Right lobe of liver (tissue), 6 donors: ENCODE results near the gene AXIN1. TPM values are rescaled to one million over a fixed set of nuclear protein-coding genes. Genes with fewer than 3 reads are reported as not detected.

Experiments
- ATAC-seq, 4 donors: fragments of 200-7000 bp; cut with Tn5 transposase; one replicate each; pipeline ENCODE4 v1.9.1; 2020; ENCODE audit warnings: mild to moderate bottlenecking in 4 of 4, moderate library complexity in 4 of 4
- DNase-seq, 3 donors: peaks; one replicate each; pipeline ENCODE4 v3.0.0-alpha.2; 2020
- H3K27ac ChIP-seq, 3 donors: fragments of 200-600 bp; one replicate each; pipeline ENCODE4 v1.8.0; 2022
- H3K27me3 ChIP-seq, 2 donors: fragments of 200-600 bp; one replicate each; pipeline ENCODE4 v1.8.0; 2022
- H3K36me3 ChIP-seq, 4 donors: fragments of 200-600 bp; sonication (generic) in 1 of 4; one replicate each; pipeline versions ENCODE4 v1.5.1 to v1.8.0; 2017 to 2022; ENCODE audit warnings: control low read depth in 1 of 4
- H3K4me1 ChIP-seq, 4 donors: fragments of 200-600 bp; sonication (generic) in 1 of 4; one replicate each; pipeline versions ENCODE4 v1.5.1 to v1.8.0; 2017 to 2022; ENCODE audit warnings: control low read depth in 1 of 4
- H3K4me3 ChIP-seq, 3 donors: fragments of 200-600 bp; one replicate each; pipeline ENCODE4 v1.8.0; 2022
- H3K9me3 ChIP-seq, 4 donors: fragments of 200-600 bp; sonication (generic) in 1 of 4; one replicate each; pipeline versions ENCODE4 v1.5.1 to v1.8.0; 2017 to 2022; ENCODE audit warnings: control low read depth in 1 of 4
- POLR2A ChIP-seq: fragments of 450-650 bp; IDR thresholded peaks from one replicate; pipeline ENCODE4 v1.6.1; 2017; ENCODE audit warnings: antibody characterized with exemption, mild to moderate bottlenecking
- WGBS: methylation state at CpG from one replicate; pipeline ENCODE4 v1.1.6; 2018; ENCODE audit warnings: low coverage, low lambda C conversion rate; ENCODE audit not compliant: insufficient coverage; ENCODE audit errors: missing lambda C conversion rate; 5-methylcytosine and 5-hydroxymethylcytosine counted together
- intact Hi-C, 2 donors: fragments of 100-400 bp; cut with DNase I; formaldehyde crosslinking; loops; one replicate each; pipeline versions ENCODE4 v1.11.2 to v1.14.1; 2022
- total RNA-seq, 6 experiments: library from RNA; depleted of rRNA in 2 of 6; stranded (reverse); fragments of >200 nt in 2 of 6; fragmentation: NEBNext Ultra II Directional in 3 of 6; extraction: Animal tissue kit (Norgen Biotek cat#: 25700) in 3 of 6; gene quantifications; one replicate each; pipeline versions ENCODE4 v1.1.0 to v1.2.4, GENCODE V29; 2016 to 2023
- TF ChIP-seq, protein P1 (sequence below), 4 donors: fragments of 200-600 bp in 3 of 4; fragments of 450-650 bp in 1 of 4; IDR thresholded peaks; one replicate each; pipeline versions ENCODE4 v1.5.1 to v1.8.0; 2016 to 2022; ENCODE audit warnings: antibody characterized with exemption in 4 of 4, mild to moderate bottlenecking in 2 of 4
- donor health status: DM: no; HTN: yes; CAD: no.
- donor health status: DM: no; HTN: no; CAD: no.
- donor health status: DM: no; HTN: no; CAD: no.
- donor health status: DM: no; HTN: yes; CAD: no.
- donor health status: DM: no; HTN: yes; CAD: no.

The AXIN1 gene
- total RNA-seq, 6 experiments from 2014 or later = 5.5 to 17.4 (median 9.4) TPM

DNA sequence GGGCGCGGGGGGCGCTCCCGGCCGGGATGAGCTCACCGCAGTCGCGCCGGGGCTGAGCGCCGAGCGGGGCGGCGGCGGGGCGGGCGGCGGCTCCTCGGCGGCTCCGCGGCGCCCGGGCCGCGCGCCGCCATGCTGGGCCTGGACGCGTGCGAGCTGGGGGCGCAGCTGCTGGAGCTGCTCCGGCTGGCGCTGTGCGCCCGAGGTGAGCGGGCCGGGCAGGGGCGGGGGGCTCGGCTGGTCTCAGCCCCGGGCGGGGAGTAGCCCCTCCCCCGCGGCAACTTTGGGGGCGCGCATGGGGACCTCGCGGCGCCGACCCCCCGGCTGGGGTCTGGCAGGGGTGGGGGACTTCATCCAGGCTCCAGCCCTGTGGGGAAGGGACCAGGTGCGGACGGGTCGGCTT lies 72.0 kb downstream of the AXIN1 start, which contains the start of gene ARHGDIG:
Gene ARHGDIG, plus strand, starts transcription at position 40 of the 400 bp plus-strand sequence. Its CDS starts 90 bp downstream, at position 130.
- H3K27me3 ChIP-seq = peaks cover 0 to 18% of the 10 kb centered on the region in 2 donors

DNA sequence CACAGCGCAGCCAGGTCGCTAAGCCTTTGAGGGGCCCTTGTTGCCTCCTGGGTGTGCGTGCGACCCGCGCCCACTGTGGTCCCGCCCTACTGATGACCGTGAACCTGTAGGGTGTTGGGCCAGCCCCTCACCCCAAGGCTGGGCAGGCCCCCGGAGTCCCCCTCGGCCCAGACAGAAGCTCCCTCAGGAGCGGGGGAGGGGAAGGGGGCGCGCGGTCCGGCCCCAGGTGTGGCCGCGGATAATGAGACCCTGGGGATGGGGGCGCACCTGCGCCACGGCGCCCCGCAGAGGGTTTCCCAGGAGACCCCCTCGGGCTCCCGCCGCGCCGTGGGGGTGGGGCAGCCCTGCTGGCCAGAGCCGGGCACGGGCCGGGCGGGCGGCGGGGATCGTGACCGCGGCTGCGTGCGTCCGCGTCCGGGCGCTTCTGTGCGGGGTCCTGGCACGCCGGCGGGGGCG lies 72.5 kb downstream of the AXIN1 start:
- ATAC-seq (no peak), DNase-seq (no peak)
- Histone ChIP-seq H3K4me3 (no peak overlapping the region), H3K27me3 (peaks cover 0 to 18% of the 10 kb centered on the region in 2 donors), H3K9me3 (no peaks in the 10 kb centered on the region), H3K27ac (no peak overlapping the region), H3K36me3 (no peaks in the 10 kb centered on the region), H3K4me1 (peaks cover 0 to 4% (median 0%) of the 10 kb centered on the region in 4 donors)
- 9% methylated on average over 10 of the region's 47 CpGs for whole genome bisulfite sequencing
- no peak for TF ChIP-seq POLR2A
- TF ChIP-seq, protein P1, sequence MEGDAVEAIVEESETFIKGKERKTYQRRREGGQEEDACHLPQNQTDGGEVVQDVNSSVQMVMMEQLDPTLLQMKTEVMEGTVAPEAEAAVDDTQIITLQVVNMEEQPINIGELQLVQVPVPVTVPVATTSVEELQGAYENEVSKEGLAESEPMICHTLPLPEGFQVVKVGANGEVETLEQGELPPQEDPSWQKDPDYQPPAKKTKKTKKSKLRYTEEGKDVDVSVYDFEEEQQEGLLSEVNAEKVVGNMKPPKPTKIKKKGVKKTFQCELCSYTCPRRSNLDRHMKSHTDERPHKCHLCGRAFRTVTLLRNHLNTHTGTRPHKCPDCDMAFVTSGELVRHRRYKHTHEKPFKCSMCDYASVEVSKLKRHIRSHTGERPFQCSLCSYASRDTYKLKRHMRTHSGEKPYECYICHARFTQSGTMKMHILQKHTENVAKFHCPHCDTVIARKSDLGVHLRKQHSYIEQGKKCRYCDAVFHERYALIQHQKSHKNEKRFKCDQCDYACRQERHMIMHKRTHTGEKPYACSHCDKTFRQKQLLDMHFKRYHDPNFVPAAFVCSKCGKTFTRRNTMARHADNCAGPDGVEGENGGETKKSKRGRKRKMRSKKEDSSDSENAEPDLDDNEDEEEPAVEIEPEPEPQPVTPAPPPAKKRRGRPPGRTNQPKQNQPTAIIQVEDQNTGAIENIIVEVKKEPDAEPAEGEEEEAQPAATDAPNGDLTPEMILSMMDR (IDR thresholded peaks at IDR 0.05) = no peak
- intact Hi-C loops = no loop called here

More for the DNA sequence above, 72.0 kb downstream of the AXIN1 start, which contains the start of gene ARHGDIG:
- Histone ChIP-seq H3K4me3 (no peak within 1 kb of the TSS), H3K27ac (no peak within 1 kb of the TSS), H3K36me3 (no peaks in the 10 kb centered on the region), H3K9me3 (no peaks in the 10 kb centered on the region), H3K4me1 (no peaks in the 10 kb centered on the region)
- intact Hi-C loops = no loop called here
- DNase-seq (no peak), ATAC-seq (no peak)
- WGBS = no CpG with 5 or more reads among the region's 54 CpGs
- no peak for TF ChIP-seq POLR2A
- TF ChIP-seq, protein P1 (IDR thresholded peaks at IDR 0.05) = no peak

DNA sequence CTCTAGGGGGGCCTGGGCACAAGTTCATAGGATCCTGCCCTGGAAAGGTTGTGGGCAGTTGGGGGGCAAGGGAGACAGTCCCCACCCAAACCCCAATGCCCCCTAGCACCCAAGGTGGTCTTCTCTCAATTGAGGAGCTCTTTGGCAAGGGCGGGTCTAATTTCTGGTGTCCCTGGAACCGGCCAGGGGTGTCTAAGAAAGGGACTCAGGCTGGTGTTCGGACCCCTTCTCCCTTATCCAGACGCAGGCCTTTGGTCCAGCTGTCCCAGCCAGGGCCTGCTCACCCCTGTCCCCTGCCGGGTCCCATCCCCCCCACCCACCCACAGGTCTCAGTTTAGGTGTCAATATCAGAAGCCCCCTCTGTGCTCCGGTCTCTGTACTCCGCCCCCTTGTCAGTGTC lies 73.0 kb downstream of the AXIN1 start:
- no peak for DNase-seq

DNA sequence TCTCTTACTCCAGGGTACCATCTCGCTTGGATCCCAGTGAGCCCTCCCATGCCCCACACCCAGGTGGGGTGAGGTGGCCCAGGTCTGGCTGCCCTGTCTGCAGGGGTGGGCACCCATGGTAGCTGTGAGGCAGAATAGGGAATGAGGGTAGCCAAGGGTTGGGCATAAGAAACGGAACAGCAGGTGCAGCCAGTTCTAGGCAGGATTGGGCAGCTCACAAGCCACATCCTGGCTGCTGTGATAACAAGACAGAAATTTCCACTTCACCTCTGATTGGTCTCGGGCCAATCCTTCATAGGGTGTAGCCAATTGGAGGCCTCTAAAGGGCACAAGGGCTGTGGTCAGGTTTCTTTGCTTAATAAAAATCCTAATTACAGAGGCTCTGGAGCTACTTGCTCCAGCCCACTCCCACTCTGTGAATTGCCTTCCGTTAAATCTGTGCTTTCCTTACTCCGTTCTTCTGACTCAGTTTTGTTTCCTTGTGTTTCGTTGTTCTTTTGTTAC lies 73.6 kb downstream of the AXIN1 start:
- no peaks in the 10 kb centered on the region for H3K36me3 ChIP-seq
- H3K4me1 ChIP-seq = peaks cover 0 to 5% (median 0%) of the 10 kb centered on the region in 4 donors
- no peak overlapping the region for H3K4me3 ChIP-seq
- intact Hi-C loops = no loop called here
- no peaks in the 10 kb centered on the region for H3K9me3 ChIP-seq
- peaks cover 0 to 22% of the 10 kb centered on the region in 2 donors for H3K27me3 ChIP-seq
- DNase-seq (no peak), ATAC-seq (peak in 1 of 4 donors; percentile 11)
- no peak for TF ChIP-seq POLR2A
- TF ChIP-seq, protein P1 (IDR thresholded peaks at IDR 0.05) = no peak
- WGBS = 68% methylated on average over 5 of the region's 6 CpGs
- H3K27ac ChIP-seq = no peak overlapping the region

More for the DNA sequence above, 73.0 kb downstream of the AXIN1 start:
- Histone ChIP-seq H3K27ac (no peak overlapping the region), H3K36me3 (no peaks in the 10 kb centered on the region), H3K27me3 (peaks cover 0 to 19% of the 10 kb centered on the region in 2 donors), H3K4me3 (no peak overlapping the region), H3K9me3 (no peaks in the 10 kb centered on the region), H3K4me1 (peaks cover 0 to 5% (median 0%) of the 10 kb centered on the region in 4 donors)
- ATAC-seq = no peak
- TF ChIP-seq POLR2A = no peak
- TF ChIP-seq, protein P1 (IDR thresholded peaks at IDR 0.05) = no peak
- intact Hi-C loops = no loop called here
- WGBS = no CpG with 5 or more reads among the region's 7 CpGs
